H1 (cell line): ENCODE results near the gene AARSD1. TPM values are rescaled to one million over a fixed set of nuclear protein-coding genes. Genes with fewer than 3 reads are reported as not detected.

Source experiments
- CTCF ChIA-PET: fragments of 300-600 bp; sonication (Branson Sonifier 250); formaldehyde crosslinking; loops from one replicate; lab custom pipeline; 2021; ENCODE audit not compliant: partially characterized antibody; lab: Charles Lee
- POLR2A ChIA-PET: fragments of 300-600 bp; sonication (Branson Sonifier 250); formaldehyde crosslinking; loops from one replicate; lab custom pipeline; 2021; ENCODE audit warnings: inconsistent platforms; ENCODE audit not compliant: partially characterized antibody; lab: Charles Lee
- DNase-seq, 2 experiments: peaks; one replicate each; pipeline versions ENCODE4 v3.0.0 to v3.0.0-alpha.2; 2010 to 2022; ENCODE audit warnings: low spot score in 2 of 2, low read depth in 1 of 2, mixed read lengths in 1 of 2
- FAIRE-seq: peaks from 2 replicates; lab custom pipeline; 2011; peaks lifted over from hg19 to GRCh38; lab: Jason Lieb, UNC
- H2AFZ ChIP-seq: 2 replicates; pipeline ENCODE4 v1.8.1; 2012; ENCODE audit warnings: low read length, inconsistent platforms
- H2AK5ac ChIP-seq: 2 replicates; pipeline ENCODE4 v1.6.1; 2013; ENCODE audit warnings: low read depth, low read length
- H2BK120ac ChIP-seq: replicated peaks from 2 replicates; pipeline ENCODE3; 2013; ENCODE audit warnings: low read depth, low read length, inconsistent platforms
- H2BK12ac ChIP-seq: 2 replicates; pipeline ENCODE4 v1.6.1; 2013; ENCODE audit warnings: low read depth, low read length
- H2BK15ac ChIP-seq: 2 replicates; pipeline ENCODE4 v1.6.1; 2013; ENCODE audit warnings: low read length
- H2BK20ac ChIP-seq: 2 replicates; pipeline ENCODE4 v1.6.1; 2013; ENCODE audit warnings: low read length
- H2BK5ac ChIP-seq: 2 replicates; pipeline ENCODE4 v1.6.1; 2013; ENCODE audit warnings: low read depth, low read length
- H3K14ac ChIP-seq: 2 replicates; pipeline ENCODE4 v1.6.1; 2013; ENCODE audit warnings: inconsistent platforms; ENCODE audit not compliant: insufficient read length
- H3K18ac ChIP-seq: 2 replicates; pipeline ENCODE4 v1.6.1; 2013; ENCODE audit warnings: low read length; ENCODE audit errors: extremely low read depth
- H3K23ac ChIP-seq: 2 replicates; pipeline ENCODE4 v1.6.1; 2013; ENCODE audit warnings: inconsistent platforms; ENCODE audit not compliant: insufficient read length
- H3K23me2 ChIP-seq: 2 replicates; pipeline ENCODE4 v1.6.1; 2013; ENCODE audit warnings: low read depth, low read length
- H3K27ac ChIP-seq: 2 replicates; pipeline ENCODE4 v1.6.1; 2011; ENCODE audit warnings: low read depth, low read length, inconsistent platforms
- H3K27me3 ChIP-seq, 4 experiments: replicated peaks in 1 of 4; 1 replicate in 1 of 4; 2 replicates in 3 of 4; pipeline versions ENCODE4 v1.6.1 to v1.8.1; 2011 to 2013; ENCODE audit warnings: low read length in 3 of 4, mild to moderate bottlenecking in 3 of 4, inconsistent platforms in 2 of 4, mixed read lengths in 2 of 4, moderate library complexity in 1 of 4; ENCODE audit not compliant: control insufficient read depth in 3 of 4, insufficient read depth in 3 of 4; ENCODE audit errors: extremely low read depth in 1 of 4
- H3K36me3 ChIP-seq, 4 experiments: 2 replicates each; pipeline versions ENCODE4 v1.6.1 to v1.8.1; 2011 to 2013; ENCODE audit warnings: mild to moderate bottlenecking in 4 of 4, low read length in 3 of 4, moderate library complexity in 2 of 4, control low read depth in 1 of 4, inconsistent platforms in 1 of 4; ENCODE audit not compliant: insufficient read depth in 4 of 4, control insufficient read depth in 2 of 4
- H3K4ac ChIP-seq: replicated peaks from 2 replicates; pipeline ENCODE3; 2013; ENCODE audit warnings: low read length, low read depth, mixed read lengths, inconsistent platforms; ENCODE audit not compliant: insufficient read length
- H3K4me1 ChIP-seq, 4 experiments: replicated peaks in 1 of 4; 1 replicate in 1 of 4; 2 replicates in 3 of 4; pipeline versions ENCODE4 v1.6.1 to v1.8.1; 2011 to 2013; ENCODE audit warnings: low read length in 3 of 4, inconsistent platforms in 2 of 4, mixed read lengths in 1 of 4; ENCODE audit not compliant: insufficient read depth in 4 of 4, control insufficient read depth in 3 of 4
- H3K4me2 ChIP-seq, 2 experiments: 2 replicates each; pipeline versions ENCODE4 v1.6.1 to v1.8.1; 2011 to 2013; ENCODE audit warnings: low read depth in 2 of 2, low read length in 2 of 2, control low read depth in 1 of 2, inconsistent platforms in 1 of 2, mild to moderate bottlenecking in 1 of 2; ENCODE audit not compliant: insufficient read depth in 1 of 2
- H3K4me3 ChIP-seq, 4 experiments: fragments of 200-600, 300-600 bp in 1 of 4; sonication (generic), shearing (Covaris generic), sonication (Bioruptor Twin) in 1 of 4; 2 replicates each; pipeline versions ENCODE4 v1.5.1 to v1.8.1; 2011 to 2016; ENCODE audit warnings: low read length in 4 of 4, low read depth in 3 of 4, control low read depth in 2 of 4, inconsistent platforms in 2 of 4, mild to moderate bottlenecking in 2 of 4, mixed read lengths in 1 of 4, moderate library complexity in 1 of 4; ENCODE audit not compliant: insufficient read depth in 2 of 4; ENCODE audit errors: extremely low read depth in 1 of 4
- H3K56ac ChIP-seq: replicated peaks from 2 replicates; pipeline ENCODE3; 2013; ENCODE audit warnings: low read depth, mild to moderate bottlenecking, mixed read lengths, low read length, inconsistent platforms; ENCODE audit not compliant: insufficient read length
- H3K79me1 ChIP-seq: 2 replicates; pipeline ENCODE4 v1.6.1; 2013; ENCODE audit warnings: low read depth, low read length, control low read depth
- H3K79me2 ChIP-seq, 2 experiments: 2 replicates each; pipeline versions ENCODE4 v1.6.1 to v1.8.1; 2012 to 2013; ENCODE audit warnings: low read length in 2 of 2, mild to moderate bottlenecking in 2 of 2, inconsistent platforms in 1 of 2; ENCODE audit not compliant: insufficient read depth in 2 of 2, control insufficient read depth in 1 of 2
- H3K9ac ChIP-seq, 4 experiments: replicated peaks in 1 of 4; 1 replicate in 1 of 4; 2 replicates in 3 of 4; pipeline versions ENCODE4 v1.6.1 to v1.8.1; 2011 to 2013; ENCODE audit warnings: low read depth in 3 of 4, low read length in 3 of 4, control low read depth in 2 of 4, mild to moderate bottlenecking in 2 of 4, moderate library complexity in 2 of 4, inconsistent platforms in 1 of 4; ENCODE audit errors: extremely low read depth in 1 of 4
- H3K9me3 ChIP-seq, 2 experiments: 2 replicates each; pipeline versions ENCODE4 v1.6.1 to v1.8.1; 2012 to 2013; ENCODE audit warnings: mild to moderate bottlenecking in 2 of 2, moderate library complexity in 2 of 2, control low read depth in 1 of 2, inconsistent platforms in 1 of 2, low read depth in 1 of 2, low read length in 1 of 2, mixed read lengths in 1 of 2; ENCODE audit not compliant: insufficient read depth in 2 of 2
- H4K20me1 ChIP-seq, 2 experiments: replicated peaks in 1 of 2; 2 replicates each; pipeline versions ENCODE3 to v1.8.1; 2011 to 2013; ENCODE audit warnings: inconsistent platforms in 2 of 2, low read length in 2 of 2, mild to moderate bottlenecking in 1 of 2; ENCODE audit not compliant: insufficient read depth in 2 of 2, control insufficient read depth in 1 of 2
- H4K5ac ChIP-seq: 2 replicates; pipeline ENCODE4 v1.6.1; 2013; ENCODE audit warnings: low read length, low read depth, mixed read lengths, inconsistent platforms; ENCODE audit not compliant: insufficient read length
- H4K8ac ChIP-seq: 2 replicates; pipeline ENCODE4 v1.8.0; 2013; ENCODE audit warnings: mild to moderate bottlenecking, moderate library complexity, low read length, inconsistent platforms; ENCODE audit not compliant: insufficient read depth; ENCODE audit errors: extremely low read depth
- H4K91ac ChIP-seq: replicated peaks from 2 replicates; pipeline ENCODE3; 2013; ENCODE audit warnings: low read length, mixed read lengths, inconsistent platforms; ENCODE audit not compliant: insufficient read length
- ASH2L ChIP-seq: fragments of 200-600, 300-600 bp; sonication (generic); IDR thresholded peaks from one replicate; pipeline ENCODE4 v1.7.1; 2017; ENCODE audit warnings: low read length
- POLR2A ChIP-seq, 2 experiments: IDR thresholded peaks; 1 replicate in 1 of 2; 2 replicates in 1 of 2; pipeline ENCODE4 v1.6.1; 2011; ENCODE audit warnings: low read depth in 2 of 2, low read length in 2 of 2, mild to moderate bottlenecking in 2 of 2; ENCODE audit errors: control extremely low read depth in 1 of 2
- RAD21 ChIP-seq, 2 experiments: IDR thresholded peaks in 1 of 2; conservative IDR thresholded peaks in 1 of 2; 2 replicates each; pipeline ENCODE4 v1.6.1; 2011; ENCODE audit warnings: low read depth in 2 of 2, low read length in 2 of 2, improper control_type of control experiment in 1 of 2, inconsistent platforms in 1 of 2, mild to moderate bottlenecking in 1 of 2, moderate library complexity in 1 of 2
- RBBP5 ChIP-seq: IDR thresholded peaks from 2 replicates; pipeline ENCODE4 v1.7.1; 2012; ENCODE audit warnings: low read depth, mild to moderate bottlenecking, inconsistent platforms, low read length, moderate library complexity, borderline replicate concordance
- SAP30 ChIP-seq: fragments of 300-600 bp; sonication (generic); IDR thresholded peaks from 2 replicates; pipeline ENCODE4 v1.7.1; 2012; ENCODE audit warnings: low read length, moderate library complexity, mild to moderate bottlenecking, inconsistent platforms; ENCODE audit not compliant: insufficient read depth, insufficient replicate concordance
- WGBS, 2 experiments: shearing (Covaris generic) in 1 of 2; methylation state at CpG; one replicate each; pipeline versions ENCODE4 v1.1.6 to v1.1.7; 2013 to 2015; ENCODE audit warnings: low lambda C conversion rate in 2 of 2, mixed read lengths in 2 of 2, inconsistent platforms in 1 of 2, low coverage in 1 of 2, missing lambda C conversion rate in 1 of 2; ENCODE audit not compliant: insufficient replicate concordance in 2 of 2, insufficient coverage in 1 of 2, insufficient read length in 1 of 2; ENCODE audit errors: extremely low coverage in 1 of 2, missing lambda C conversion rate in 1 of 2; 5-methylcytosine and 5-hydroxymethylcytosine counted together
- polyA plus RNA-seq, 7 experiments: library from polyadenylated mRNA; depleted of rRNA in 3 of 7; stranded (reverse) in 5 of 7; unstranded in 2 of 7; fragments of >200 nt in 5 of 7; fragments of 200-250 nt in 2 of 7; gene quantifications; 1 replicate in 5 of 7; 2 replicates in 1 of 7; 4 replicates in 1 of 7; pipeline versions ENCODE4 v1.2.1 to v1.2.3, GENCODE V29; 2011 to 2013; ENCODE audit warnings: missing spikeins in 2 of 7, mixed read lengths in 2 of 7
- total RNA-seq: library from RNA; stranded (reverse); fragmentation: NEBNext Ultra II Directional; extraction: Animal tissue kit (Norgen Biotek cat#: 25700); gene quantifications from 2 replicates; pipeline ENCODE4 v1.2.1, GENCODE V29; 2021
- TF ChIP-seq, protein P1 (sequence below), 3 experiments: IDR thresholded peaks; 1 replicate in 2 of 3; 2 replicates in 1 of 3; pipeline versions ENCODE4 v1.5.1 to v1.6.1; 2011; ENCODE audit warnings: low read length in 3 of 3, mild to moderate bottlenecking in 3 of 3, inconsistent platforms in 2 of 3, low read depth in 1 of 3, moderate library complexity in 1 of 3; ENCODE audit not compliant: insufficient read depth in 1 of 3; ENCODE audit errors: control extremely low read depth in 1 of 3

The AARSD1 gene
- total and polyA plus RNA-seq, 2 of the 8 experiments (the other 6 are each of a cell fraction or from before 2014, with no cell fraction given), result 51.5 to 58.8 TPM

DNA sequence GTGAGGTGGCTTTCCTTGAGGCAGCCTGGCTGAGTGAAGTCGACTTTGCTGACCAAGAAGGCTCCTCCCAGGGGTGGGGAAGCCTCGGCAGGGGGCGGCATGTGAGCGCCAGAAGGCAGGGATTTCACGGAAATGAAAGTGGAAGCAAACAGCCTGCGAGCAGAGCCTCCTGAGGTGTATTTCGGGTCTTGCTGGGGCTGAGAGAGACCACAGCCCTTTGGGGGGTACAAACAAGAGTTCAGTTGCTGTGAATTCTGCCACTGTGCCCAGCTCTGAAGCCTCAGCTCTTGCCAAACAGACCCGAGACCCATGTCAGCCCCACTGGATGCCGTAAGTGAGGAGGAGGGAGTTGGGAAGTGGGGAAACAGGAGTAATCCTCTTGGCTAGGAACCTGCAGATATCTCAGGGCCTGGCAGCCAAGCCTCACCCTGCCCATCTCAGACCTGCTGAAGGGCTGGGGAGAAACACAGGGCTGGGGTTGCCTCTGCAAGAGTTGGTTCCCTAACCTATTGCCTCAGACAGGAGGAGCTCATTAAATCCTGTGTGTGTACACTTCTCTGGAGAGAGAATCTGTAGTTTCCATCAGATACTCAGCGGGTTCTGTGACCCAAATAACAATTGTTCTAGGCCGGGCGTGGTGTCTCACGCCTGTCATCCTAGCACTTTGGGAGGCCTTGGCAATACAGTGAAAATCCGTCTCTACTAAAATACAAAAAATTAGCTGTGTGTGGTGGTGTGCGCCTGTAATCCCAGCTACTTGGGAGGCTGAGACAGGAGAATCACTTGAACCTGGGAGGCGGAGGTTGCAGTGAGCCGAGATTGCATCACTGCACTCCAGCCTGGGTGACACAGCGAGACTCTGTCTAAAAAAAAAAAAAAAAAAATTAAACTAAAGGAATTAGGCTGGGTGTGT lies 42.6 kb upstream of the AARSD1 start, which contains the start of gene IFI35:
Gene IFI35 (plus strand): TSS at position 146 of the 913 bp plus-strand sequence. CDS start 164 bp downstream, at position 310.
- 54% methylated on average over 18 of the region's 18 CpGs; no CpG with 5 or more reads in 1 of the 2 experiments for WGBS, 2 experiments
- peak within 1 kb of the TSS in 3 of 4 experiments; percentile 8 to 54 (median 26); a peak in 5 of 8 replicates for H3K4me3 ChIP-seq
- no peaks in the 10 kb centered on the region for H3K23me2 ChIP-seq
- no peak within 1 kb of the TSS for H4K5ac ChIP-seq
- H2AFZ ChIP-seq, result peak within 1 kb of the TSS; percentile 63
- peaks cover 2 to 3% of the 10 kb centered on the region in 2 experiments for H4K20me1 ChIP-seq
- no peaks in the 10 kb centered on the region for H3K79me2 ChIP-seq
- H3K4me2 ChIP-seq, result peak within 1 kb of the TSS; percentile 1 to 68; a peak in 3 of 4 replicates
- H3K27ac ChIP-seq, result no peak within 1 kb of the TSS; the same call in 1 of the 2 replicates
- FAIRE-seq (no peak), DNase-seq (peak in 1 of 2 experiments; percentile 79)
- H3K14ac ChIP-seq, result no peak within 1 kb of the TSS
- H2BK20ac ChIP-seq, result no peak within 1 kb of the TSS
- ChIA-PET POLR2A (interaction anchor here (0.6 to 3.5 kb wide), 10 partner anchors 7 to 737 kb away, joined by 3 to 36 read pairs (median 6); partner anchors contain the start of genes RPL27 and VAT1), CTCF (interaction anchor here (0.6 to 1.4 kb wide), 8 partner anchors 9 to 342 kb away, joined by 3 to 7 read pairs (median 3); partner anchors contain the start of gene RPL27)
- no peak within 1 kb of the TSS for H4K91ac ChIP-seq
- H2BK5ac ChIP-seq, result peak within 1 kb of the TSS; percentile 79; the same call in 1 of the 2 replicates
- H2BK120ac ChIP-seq, result peak within 1 kb of the TSS; percentile 7
- H3K9ac ChIP-seq, result peak within 1 kb of the TSS in 2 of 4 experiments; percentile 51; a peak in 3 of 7 replicates
- no peak within 1 kb of the TSS for H2AK5ac ChIP-seq
- peak within 1 kb of the TSS; percentile 62 for H3K56ac ChIP-seq
- H3K23ac ChIP-seq, result no peak within 1 kb of the TSS
- H2BK15ac ChIP-seq, result 0 out of 2 replicates have a peak within 1 kb of the TSS, but pooled peaks have one; percentile 8
- peak within 1 kb of the TSS; percentile 75; the same call in 1 of the 2 replicates for H2BK12ac ChIP-seq
- no peaks in the 10 kb centered on the region for H3K27me3 ChIP-seq
- peaks cover 5 to 22% (median 15%) of the 10 kb centered on the region in 4 experiments; a peak in 7 of 8 replicates for H3K36me3 ChIP-seq
- H3K4ac ChIP-seq, result no peak within 1 kb of the TSS
- peak within 1 kb of the TSS; percentile 83; the same call in 1 of the 2 replicates for H4K8ac ChIP-seq
- peaks cover 0 to 3% (median 1%) of the 10 kb centered on the region in 4 experiments; a peak in 4 of 7 replicates for H3K4me1 ChIP-seq
- H3K9me3 ChIP-seq, result no peaks in the 10 kb centered on the region
- no peaks in the 10 kb centered on the region for H3K79me1 ChIP-seq
- H3K18ac ChIP-seq, result peak within 1 kb of the TSS; percentile 64
- peak in 1 of 2 experiments; percentile 52; a peak in 1 of 3 replicates for TF ChIP-seq POLR2A (IDR thresholded peaks at IDR 0.05; ENCODE audit: control extremely low read depth in 1 of 2, low read depth in 2 of 2, low read length in 2 of 2)
- no peak for TF ChIP-seq SAP30
- TF ChIP-seq ASH2L, result no peak
- peak; percentile 59; the same call in 1 of the 2 replicates for TF ChIP-seq RBBP5
- TF ChIP-seq, protein P1, sequence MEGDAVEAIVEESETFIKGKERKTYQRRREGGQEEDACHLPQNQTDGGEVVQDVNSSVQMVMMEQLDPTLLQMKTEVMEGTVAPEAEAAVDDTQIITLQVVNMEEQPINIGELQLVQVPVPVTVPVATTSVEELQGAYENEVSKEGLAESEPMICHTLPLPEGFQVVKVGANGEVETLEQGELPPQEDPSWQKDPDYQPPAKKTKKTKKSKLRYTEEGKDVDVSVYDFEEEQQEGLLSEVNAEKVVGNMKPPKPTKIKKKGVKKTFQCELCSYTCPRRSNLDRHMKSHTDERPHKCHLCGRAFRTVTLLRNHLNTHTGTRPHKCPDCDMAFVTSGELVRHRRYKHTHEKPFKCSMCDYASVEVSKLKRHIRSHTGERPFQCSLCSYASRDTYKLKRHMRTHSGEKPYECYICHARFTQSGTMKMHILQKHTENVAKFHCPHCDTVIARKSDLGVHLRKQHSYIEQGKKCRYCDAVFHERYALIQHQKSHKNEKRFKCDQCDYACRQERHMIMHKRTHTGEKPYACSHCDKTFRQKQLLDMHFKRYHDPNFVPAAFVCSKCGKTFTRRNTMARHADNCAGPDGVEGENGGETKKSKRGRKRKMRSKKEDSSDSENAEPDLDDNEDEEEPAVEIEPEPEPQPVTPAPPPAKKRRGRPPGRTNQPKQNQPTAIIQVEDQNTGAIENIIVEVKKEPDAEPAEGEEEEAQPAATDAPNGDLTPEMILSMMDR (IDR thresholded peaks at IDR 0.05; ENCODE audit: control extremely low read depth in 1 of 3, insufficient read depth in 1 of 3, low read depth in 1 of 3, low read length in 3 of 3), result peak in 2 of 3 experiments; percentile 24 to 33; a peak in 3 of 4 replicates
- peak; percentile 42 to 59; a peak in 3 of 4 replicates for TF ChIP-seq RAD21 (IDR thresholded peaks at IDR 0.05 in 1 of 2, conservative IDR thresholded peaks at IDR 0.05 in 1 of 2; ENCODE audit: low read depth in 2 of 2, low read length in 2 of 2)
